HCEC 1CT (cell line): Measurements from ENCODE around the gene APP.
A peak's percentile ranks its signal among the peaks of the same experiment; 100 is the strongest.

Source experiments
- DNase-seq: peaks from one replicate; pipeline ENCODE4 v3.0.0-alpha.2; 2017

The APP gene

DNA sequence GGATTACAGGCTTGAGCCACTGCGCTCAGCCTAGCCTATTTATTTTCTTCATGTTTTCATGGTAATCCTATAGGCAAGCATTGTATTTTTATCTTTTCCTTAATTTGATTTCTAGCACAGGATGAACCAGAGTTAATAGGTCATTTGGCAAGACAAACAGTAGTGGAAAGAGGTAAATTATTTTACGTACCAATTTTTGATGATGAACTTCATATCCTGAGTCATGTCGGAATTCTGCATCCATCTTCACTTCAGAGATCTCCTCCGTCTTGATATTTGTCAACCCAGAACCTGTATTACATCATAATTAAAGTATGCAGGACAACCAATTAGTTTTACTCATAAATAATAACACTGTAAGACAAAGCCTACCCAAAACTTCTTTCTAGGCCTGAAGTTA is 273.2 kb downstream of the APP start:
- DNase-seq: no peak

DNA sequence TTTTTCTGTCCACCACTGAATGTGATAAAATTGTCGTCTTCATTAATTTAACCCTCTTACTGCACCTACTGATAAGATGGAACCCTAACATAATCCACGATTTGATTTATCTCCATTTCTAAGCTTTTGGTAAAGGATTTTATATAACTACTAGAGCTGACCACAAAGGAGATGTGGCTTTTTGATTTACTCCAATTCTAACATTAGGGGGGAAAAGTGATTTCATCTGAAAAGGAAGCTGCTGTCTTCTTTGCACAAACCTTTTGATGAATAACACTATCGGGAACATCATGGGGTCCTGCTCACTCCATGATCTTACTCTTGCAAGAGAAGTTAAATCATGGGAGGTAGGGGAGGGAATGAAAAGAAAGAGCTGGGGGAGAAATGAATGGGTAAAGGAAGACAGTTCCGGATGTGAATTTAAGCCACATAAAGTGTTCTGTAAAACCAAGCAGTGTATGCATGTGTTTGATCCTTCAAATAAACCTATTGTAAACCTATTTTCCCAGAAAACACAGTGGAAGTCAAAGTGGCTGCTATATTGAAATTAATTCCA is 274.0 kb downstream of the APP start:
- DNase-seq: no peak

DNA sequence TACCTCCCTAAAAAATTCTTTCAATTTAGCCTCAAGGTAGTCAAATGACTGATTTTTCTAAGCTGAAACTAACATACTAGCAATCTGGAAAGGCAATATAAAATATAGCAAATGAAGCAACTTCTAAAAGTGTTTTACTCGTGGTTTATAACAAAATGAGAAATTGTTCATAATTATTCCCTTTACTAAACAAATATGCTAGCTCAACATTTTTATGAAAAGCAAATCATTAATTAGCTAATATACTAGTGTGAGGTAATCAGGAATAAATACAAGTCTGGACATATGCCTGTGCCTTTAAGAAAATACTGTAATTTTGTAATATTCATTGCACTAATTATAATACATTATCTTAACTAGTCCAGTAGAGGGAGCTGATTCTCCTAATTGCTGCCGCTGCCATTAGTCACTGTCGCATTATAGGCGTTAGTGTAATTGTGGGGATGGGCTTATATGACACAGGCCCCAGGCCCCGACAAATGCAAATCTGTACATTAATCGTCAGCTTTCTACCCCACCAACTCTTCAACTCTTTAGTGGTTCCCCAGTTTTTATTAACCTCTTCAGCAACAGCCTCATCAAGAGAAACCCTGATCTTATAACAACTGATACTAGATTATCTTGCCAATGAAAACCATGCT is 274.9 kb downstream of the APP start:
- peak; percentile 61 for DNase-seq

DNA sequence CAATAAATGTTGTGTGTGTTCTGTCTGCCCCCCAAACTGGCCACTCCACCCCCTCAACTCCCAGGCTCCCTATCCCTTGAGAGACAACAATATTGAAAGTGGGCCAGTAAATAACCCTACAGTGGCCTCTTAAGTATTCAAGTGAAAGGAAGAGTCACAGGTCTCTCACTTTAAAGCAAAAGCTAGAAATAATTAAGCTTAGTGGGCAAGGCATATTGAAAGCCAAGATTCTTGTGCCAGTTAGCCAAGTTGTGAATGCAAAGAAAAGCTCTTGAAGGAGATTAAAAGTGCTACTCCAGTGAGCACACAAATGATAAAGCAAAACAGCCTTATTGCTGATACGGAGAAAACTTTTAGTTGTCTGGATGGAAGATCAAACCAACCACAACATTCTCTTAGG is 277.4 kb downstream of the APP start:
- no peak for DNase-seq

DNA sequence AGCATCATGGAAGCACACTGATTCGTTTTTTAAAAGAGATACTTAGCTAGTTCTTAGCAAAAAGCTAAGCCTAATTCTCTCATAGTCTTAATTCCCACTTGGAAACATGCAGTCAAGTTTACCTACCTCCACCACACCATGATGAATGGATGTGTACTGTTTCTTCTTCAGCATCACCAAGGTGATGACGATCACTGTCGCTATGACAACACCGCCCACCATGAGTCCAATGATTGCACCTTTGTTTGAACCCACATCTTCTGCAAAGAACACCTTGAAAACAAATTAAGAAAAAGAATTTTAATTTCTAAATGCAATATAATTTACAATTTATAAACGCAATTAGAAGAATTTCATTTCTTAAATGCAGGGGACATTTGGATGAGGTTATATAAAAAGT is 279.0 kb downstream of the APP start:
- no peak for DNase-seq

DNA sequence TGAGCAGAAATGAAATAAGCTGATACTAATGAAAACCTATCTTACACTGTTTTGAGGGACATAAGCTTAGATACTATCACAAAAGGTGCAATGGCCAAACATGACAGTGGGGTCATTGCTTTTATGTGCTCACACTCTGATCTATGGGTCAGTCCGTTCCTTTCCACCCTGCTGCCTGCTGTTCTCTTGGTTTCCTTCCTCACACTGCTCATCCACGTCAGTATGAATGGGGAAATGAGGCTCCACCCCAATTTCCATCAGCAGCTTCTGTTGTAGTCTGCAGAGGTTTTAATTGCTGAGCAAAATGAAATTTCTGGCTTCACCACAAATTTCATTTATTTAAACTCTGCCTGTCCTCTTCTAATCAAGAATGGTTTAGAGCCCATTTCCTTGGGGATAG is 280.6 kb downstream of the APP start:
- no peak for DNase-seq

DNA sequence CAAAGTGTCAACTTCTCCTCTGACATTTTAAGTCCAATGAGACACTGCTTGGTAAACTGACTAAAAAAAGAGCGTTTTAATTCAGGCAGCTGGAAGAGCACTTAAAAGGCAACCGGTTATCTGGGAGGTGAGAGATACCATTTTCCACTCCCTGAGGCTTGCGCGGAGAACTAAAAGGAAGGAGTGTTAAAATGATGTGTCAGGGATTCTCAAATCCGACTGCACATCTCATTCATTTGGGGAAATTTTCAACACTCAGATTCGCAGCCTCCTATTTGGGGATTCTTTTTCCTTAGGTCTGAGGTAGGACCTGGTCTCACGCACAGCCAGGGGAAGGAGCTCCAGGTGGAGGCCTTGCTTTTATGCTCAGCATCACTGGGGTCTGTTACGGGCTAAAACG is 281.9 kb downstream of the APP start:
- DNase-seq: no peak

DNA sequence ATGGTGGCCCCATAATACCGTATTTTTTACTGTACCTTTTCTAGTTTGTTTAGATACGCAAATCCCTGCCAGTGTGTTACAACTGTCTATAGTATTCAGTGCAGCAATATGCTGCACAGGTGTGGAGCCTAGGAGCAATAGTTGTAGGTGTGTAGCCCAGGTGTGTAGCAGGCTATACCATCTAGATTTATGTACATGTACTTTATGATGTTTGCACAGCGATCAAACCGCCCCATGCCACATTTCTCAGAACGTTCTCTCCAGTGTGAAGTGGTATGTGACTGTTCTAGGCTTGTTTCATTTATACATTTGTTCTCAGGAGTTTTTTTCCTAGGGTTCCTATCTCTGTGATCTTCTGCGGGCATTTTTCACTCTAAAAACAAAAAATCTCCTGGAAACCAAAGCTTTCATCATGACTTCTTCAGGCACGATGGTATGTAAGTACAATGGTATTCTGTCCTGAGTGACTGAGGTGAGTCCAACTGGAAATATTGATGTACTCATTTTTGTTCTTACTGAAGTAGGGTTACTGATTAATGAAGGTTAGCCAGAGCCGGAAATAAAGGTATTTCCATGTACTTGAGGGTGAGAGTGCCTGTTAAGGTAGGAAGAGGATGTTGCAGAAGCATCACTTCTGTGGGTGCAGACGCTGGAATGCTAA is 282.8 kb downstream of the APP start:
- no peak for DNase-seq

DNA sequence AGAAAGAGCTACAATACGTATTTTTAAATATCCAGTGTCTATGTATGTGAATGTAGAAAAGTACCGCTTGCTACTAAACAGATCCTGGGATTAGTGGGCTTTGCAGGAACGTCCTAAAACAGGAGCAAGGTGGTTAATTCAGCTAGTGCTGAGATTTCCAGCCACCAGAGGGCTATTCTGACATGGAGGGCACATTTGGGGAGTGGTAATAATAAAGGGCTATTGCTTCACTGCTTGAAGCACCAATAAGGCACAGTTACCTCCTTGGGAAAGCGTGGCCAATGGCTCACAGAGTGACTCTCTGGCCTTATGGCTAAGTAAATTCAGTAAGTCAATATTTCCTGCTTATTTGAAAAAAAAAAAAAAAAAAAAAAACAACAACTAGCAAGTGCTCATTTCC is 283.4 kb downstream of the APP start:
- no peak for DNase-seq

DNA sequence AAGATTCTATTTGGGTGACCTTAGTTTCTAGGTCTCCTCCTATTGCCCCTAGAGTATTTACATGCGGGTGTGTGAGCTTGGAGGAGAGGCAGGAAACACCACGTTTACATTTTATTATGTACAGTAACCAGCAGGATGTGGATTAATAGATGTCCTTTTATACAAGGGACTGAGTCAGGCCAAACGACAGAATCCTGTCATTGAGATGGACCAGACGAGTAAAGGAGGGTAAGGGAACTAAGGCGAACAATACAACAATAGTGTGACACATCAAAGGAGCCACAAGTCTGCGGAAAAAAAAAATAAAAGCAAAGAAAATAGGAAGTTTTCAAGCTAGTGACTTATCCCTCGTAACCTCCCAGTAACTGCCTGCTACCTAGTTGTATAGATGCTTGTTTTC is 284.7 kb downstream of the APP start:
- DNase-seq: no peak

DNA sequence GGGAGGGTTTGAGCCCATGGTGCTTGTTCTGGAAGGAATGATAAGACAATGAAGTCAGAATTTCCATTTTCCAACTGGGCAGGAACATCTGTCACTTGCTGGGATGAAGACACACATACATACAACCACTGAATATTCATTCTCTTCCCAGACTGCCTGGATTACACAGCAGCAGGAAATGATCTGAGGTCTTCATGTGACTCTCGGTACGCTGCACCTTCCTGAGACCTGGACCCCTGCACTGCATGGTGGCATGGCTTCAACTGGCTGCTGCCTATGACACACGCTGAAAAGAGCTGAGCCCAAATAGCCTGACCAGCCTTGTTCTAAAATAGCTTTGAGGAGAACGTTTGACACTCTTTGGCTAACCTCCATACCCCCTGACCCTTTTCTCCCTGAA is 285.2 kb downstream of the APP start:
- no peak for DNase-seq

DNA sequence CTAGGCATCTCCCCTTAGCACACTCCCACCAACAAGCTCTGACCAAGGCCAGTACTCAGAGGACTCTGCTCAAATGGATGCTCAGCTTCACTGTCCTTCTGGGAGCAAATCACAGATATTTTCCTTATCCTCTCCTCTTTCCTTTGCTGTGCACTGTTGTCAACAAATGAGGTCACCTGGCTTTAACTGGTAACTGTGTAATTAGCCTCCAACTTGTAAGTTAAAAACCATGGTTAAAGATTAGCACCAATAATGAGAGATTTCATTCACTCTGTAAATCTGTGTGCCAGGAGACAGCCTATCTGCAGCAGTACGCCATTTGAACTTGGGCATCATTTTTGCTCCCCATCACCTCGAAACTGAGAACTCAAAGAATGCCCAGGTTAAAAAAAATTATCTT is 286.3 kb downstream of the APP start:
- no peak for DNase-seq

DNA sequence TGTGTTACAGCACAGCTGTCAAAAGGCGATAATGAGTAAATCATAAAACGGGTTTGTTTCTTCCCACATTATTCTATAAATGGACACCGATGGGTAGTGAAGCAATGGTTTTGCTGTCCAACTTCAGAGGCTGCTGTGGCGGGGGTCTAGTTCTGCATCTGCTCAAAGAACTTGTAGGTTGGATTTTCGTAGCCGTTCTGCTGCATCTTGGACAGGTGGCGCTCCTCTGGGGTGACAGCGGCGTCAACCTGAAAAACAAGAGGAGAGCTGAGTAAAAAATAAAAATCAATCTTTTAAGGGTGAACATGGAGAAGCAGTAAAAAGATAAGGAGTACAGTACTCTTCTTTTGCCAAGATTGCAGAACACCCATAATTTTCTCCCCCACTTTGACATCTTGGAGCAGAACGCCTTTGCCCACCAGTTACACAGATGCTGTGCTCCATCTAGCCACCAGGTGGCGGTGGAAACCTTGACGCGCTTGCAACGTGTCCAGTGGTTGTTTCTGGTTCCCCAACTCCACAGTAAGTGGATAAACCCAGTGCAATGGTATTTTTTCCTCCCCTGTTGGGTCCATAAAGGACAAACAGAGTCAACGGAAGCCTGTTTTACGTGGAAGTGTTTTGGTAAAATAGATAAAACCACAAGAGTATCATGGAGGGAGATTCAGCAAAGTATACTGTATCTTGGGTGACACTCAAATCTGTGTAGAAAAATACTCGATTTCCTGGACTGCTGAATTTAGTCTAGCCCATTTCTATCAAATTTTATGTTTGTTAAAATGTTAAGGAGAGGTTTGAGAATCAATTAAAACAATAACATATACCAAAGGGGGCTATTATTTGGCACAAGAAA is 288.8 kb downstream of the APP start:
- peak; percentile 42 for DNase-seq

DNA sequence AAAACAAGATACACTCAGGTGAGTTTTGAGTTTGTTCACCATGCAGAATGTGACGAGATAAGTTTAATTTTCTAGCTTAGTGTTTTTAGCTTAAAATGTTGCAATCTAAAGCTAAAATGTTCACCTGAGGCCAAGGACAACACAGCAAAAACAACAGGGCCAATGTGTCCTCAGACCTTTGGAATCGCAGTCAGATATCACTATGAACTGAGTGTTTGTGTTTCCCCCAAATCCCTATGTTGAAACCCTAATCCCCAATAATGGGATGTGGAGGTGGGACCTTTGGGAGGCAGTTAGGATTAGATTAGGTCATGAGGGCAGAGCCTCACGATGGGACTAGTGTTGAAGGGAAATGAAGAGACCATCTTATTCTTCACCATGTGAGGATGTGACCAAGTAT is 291.4 kb downstream of the APP start:
- no peak for DNase-seq

DNA sequence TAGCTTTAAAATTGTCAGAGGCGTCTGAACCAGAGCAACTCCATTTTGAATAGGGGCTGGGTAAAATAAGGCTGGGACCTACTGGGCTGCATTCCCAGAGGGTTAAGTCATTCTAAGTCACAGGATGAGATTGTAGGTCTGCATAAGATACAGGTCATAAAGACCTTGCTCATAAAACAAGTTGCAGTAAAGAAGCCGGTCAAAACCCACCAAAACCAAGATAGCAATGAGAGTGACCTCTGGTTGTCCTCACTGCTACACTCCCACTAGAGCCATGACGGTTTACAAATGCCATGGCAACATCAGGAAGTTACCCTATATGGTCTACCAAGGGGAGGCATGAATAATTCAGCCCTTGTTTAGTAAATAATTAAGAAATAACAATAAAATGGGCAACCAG is 292.2 kb downstream of the APP start:
- DNase-seq: no peak

DNA sequence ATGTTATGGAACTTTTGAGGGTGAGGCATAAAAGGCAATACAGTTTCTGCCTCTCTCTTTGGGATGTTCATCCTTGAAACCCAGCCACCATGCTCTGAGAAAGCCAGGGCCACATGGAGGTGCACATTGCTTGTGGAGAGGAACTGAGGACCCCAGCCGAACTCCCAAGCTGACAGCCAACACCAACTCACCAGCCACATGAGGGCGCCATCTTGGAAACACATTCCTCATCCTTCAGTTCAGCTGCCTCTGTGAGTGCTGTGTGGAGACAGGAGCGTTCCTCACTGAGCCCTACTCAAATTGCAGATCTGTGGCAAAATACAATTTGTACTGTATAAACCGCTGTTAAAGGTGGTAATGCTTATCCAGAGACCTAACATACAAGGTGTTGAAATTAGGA is 298.3 kb downstream of the APP start:
- DNase-seq: no peak

DNA sequence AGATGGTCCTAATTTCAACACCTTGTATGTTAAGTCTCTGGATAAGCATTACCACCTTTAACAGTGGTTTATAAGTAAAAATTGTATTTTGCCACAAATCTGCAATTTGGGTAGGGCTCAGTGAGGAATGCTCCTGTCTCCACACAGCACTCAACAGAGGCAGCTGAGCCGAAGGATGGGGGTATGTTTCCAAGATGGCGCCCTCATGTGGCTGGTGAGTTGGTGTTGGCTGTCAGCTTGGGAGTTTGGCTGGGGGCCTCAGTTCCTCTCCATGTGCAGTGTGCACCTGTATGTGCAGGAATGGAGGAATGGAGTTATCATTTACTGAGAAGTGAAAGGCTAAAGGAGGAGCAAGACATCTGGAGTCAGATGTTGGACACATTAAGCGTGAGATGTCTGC is 299.0 kb downstream of the APP start:
- DNase-seq: no peak

DNA sequence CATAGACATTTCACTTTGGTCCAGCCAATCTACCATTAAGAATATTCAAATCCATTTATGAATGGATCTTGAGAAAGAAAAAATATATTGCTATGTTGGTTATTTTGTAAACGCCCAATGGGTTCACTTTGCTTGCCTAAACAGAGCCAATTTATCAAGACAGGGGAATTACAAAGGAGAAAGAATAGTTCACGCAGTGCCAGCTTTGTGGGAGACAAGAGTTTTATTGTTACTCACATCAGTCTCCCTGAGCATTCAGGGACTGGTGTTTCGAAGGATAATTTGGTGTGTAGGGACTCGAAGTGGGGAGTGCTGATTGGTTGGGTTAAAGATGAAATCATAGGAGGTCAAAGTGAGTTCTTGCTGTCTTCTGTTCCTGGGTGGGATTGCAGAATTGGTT is 300.5 kb downstream of the APP start:
- DNase-seq: no peak

DNA sequence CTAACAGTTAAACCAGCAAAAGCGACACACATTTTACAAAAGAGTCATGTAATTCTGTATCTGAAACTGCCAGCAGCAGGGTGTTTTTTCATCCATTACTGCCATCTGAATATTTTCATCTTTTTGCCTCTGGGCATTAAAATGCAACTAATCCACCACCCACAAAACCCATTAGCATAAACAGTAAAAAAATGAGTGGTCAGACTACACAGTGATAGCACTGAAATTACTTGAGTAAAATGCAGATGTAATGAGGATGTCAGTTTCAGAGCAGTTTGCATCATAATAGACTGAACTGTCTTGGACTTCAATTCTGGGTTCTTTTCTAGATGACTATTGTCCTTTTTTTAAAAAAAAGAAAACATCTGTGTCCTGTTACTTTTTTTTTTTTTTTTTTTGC is 303.5 kb downstream of the APP start:
- DNase-seq: no peak

DNA sequence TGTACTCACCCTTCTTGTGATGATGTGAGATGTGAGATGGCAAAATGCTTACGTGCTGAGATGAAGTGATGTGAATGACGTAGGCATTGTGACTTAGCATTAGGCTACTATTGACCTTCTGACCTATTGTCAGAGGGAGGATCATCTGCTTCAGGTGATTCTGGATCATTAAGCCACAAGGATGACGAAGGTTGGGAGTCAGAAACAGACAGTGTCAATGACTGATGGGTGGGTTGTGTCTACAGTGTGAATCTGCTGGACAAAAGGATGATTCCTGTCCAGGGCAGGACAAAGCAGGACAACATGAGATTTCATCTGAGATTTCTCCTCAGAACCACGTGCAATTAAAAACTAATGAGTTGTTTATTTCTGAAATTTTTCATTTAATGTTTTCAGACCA is 306.8 kb downstream of the APP start:
- no peak for DNase-seq

DNA sequence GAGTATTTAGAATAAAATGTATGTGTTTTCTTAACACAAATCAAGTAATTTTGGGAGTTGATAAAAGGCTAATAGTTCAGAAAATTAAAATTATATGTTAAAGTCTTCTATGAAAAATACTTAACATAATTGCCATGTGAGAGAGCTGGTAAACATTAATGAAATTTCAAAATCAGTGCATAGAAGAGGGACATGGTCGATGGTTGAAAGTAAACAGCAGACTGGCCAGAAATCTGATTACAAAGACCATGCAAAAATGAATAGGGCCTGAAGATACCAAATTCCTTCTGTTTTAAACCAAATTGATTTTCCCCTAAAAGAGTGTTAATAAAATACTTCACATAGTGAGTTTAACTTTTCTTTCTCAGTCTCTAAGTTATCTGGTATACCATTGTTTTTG is 307.5 kb downstream of the APP start:
- DNase-seq: no peak

DNA sequence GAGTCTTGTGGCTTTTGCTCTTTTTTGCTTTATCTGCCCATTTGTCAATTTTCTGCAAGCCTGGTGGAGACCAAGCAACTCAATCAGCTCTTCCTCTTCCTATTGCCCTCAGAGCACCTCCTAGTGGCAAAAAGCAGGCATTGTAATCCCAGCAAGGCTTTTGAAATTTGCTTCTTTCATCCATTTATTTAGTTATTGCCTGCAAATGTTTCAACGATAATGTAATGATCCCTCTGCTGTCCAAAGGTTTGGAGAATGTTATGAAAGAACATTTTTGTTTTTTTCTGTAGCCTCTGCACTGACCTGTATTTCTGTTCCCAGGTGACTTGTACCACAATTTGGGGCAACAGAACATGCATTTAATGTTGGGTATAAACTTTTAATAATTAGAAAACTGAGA is 308.0 kb downstream of the APP start:
- DNase-seq: no peak

DNA sequence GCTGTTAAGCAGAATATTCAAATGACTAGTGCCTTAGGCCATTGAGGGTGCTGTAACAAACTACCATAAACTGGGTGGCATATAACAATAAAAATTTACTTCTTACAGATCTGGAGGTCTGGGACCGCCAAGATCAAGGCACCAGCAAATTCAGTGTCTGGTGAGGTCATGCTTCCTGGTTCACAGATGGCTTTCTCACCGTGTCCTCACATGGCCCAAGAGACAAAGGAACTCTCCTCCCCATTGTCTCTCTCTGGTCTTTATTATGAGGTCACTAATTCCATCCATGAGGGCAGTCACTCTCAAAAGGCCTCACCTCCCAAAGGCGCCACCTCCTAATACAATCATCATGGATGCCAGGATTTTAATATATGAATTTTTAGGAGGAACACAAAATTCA is 308.5 kb downstream of the APP start:
- DNase-seq: no peak
